IMR-90 (cell line): ENCODE data around the gene GPR139. TPM values are rescaled to one million over a fixed set of nuclear protein-coding genes. Genes with fewer than 3 reads are reported as not detected.

Experiments used
- ATAC-seq: fragments of 200-7000 bp; cut with Tn5 transposase; 2 replicates; pipeline ENCODE4 v1.9.1; 2020; ENCODE audit warnings: low read depth, mild to moderate bottlenecking, moderate library complexity
- BruUV-seq: library from RNA; stranded (reverse); fragments of 400-500 nt; replicated peaks from 2 replicates; lab custom pipeline; 2021; lab: Mats Ljungman, UMichigan
- CTCF ChIA-PET: fragments of 300-600 bp; formaldehyde crosslinking; extraction: SDS; loops from one replicate; lab custom pipeline; 2021; ENCODE audit warnings: antibody characterized with exemption; lab: Yijun Ruan, JAX
- POLR2A ChIA-PET: fragments of 300-600 bp; sonication (Branson Sonifier 250); formaldehyde crosslinking; loops from one replicate; lab custom pipeline; 2022; ENCODE audit warnings: antibody characterized with exemption; ENCODE audit not compliant: unreplicated experiment; lab: Charles Lee
- DNase-seq: peaks from one replicate; pipeline ENCODE4 v3.0.0; 2013
- H2AFZ ChIP-seq: replicated peaks from 2 replicates; pipeline ENCODE3; 2013; ENCODE audit warnings: low read length, mild to moderate bottlenecking; ENCODE audit not compliant: poor library complexity
- H2AK5ac ChIP-seq: 2 replicates; pipeline ENCODE4 v1.6.1; 2013; ENCODE audit warnings: low read depth, low read length, inconsistent platforms
- H2AK9ac ChIP-seq: replicated peaks from 2 replicates; pipeline ENCODE3; 2013; ENCODE audit warnings: mild to moderate bottlenecking, low read depth, low read length, moderate library complexity; ENCODE audit not compliant: poor library complexity
- H2BK120ac ChIP-seq: 2 replicates; pipeline ENCODE4 v1.6.1; 2013; ENCODE audit warnings: low read depth, low read length, inconsistent platforms
- H2BK15ac ChIP-seq: 3 replicates; pipeline ENCODE4 v1.6.1; 2013; ENCODE audit warnings: low read depth, low read length, inconsistent platforms
- H2BK20ac ChIP-seq: 2 replicates; pipeline ENCODE4 v1.6.1; 2013; ENCODE audit warnings: low read depth, mild to moderate bottlenecking, inconsistent platforms, low read length, moderate library complexity
- H2BK5ac ChIP-seq: 2 replicates; pipeline ENCODE4 v1.6.1; 2013; ENCODE audit warnings: mild to moderate bottlenecking, low read depth, low read length, inconsistent platforms; ENCODE audit not compliant: poor library complexity, severe bottlenecking
- H3K14ac ChIP-seq: replicated peaks from 2 replicates; pipeline ENCODE4 v1.6.1; 2013; ENCODE audit warnings: low read depth, low read length, inconsistent platforms
- H3K18ac ChIP-seq: 2 replicates; pipeline ENCODE4 v1.6.1; 2013; ENCODE audit warnings: low read depth, low read length, control low read depth
- H3K23ac ChIP-seq: 2 replicates; pipeline ENCODE4 v1.6.1; 2013; ENCODE audit warnings: low read depth, low read length, inconsistent platforms
- H3K27ac ChIP-seq: 2 replicates; pipeline ENCODE4 v1.5.1; 2013; ENCODE audit warnings: mild to moderate bottlenecking, control low read depth, low read length; ENCODE audit not compliant: insufficient read depth
- H3K27me3 ChIP-seq: 2 replicates; pipeline ENCODE4 v1.6.1; 2013; ENCODE audit warnings: low read length; ENCODE audit not compliant: control insufficient read depth, insufficient read depth
- H3K36me3 ChIP-seq: 2 replicates; pipeline ENCODE4 v1.6.1; 2013; ENCODE audit warnings: low read length, mixed read lengths; ENCODE audit not compliant: control insufficient read depth, insufficient read depth
- H3K4ac ChIP-seq: 2 replicates; pipeline ENCODE4 v1.6.1; 2013; ENCODE audit warnings: low read depth, low read length, inconsistent platforms
- H3K4me1 ChIP-seq: 2 replicates; pipeline ENCODE4 v1.6.1; 2013; ENCODE audit warnings: low read length, mixed read lengths; ENCODE audit not compliant: control insufficient read depth, insufficient read depth
- H3K4me2 ChIP-seq: 2 replicates; pipeline ENCODE4 v1.6.1; 2013; ENCODE audit warnings: low read depth, mild to moderate bottlenecking, control low read depth, low read length, moderate library complexity
- H3K4me3 ChIP-seq: 2 replicates; pipeline ENCODE4 v1.5.1; 2013; ENCODE audit warnings: low read depth, mild to moderate bottlenecking, control low read depth, low read length, moderate library complexity; ENCODE audit not compliant: insufficient read depth
- H3K56ac ChIP-seq: 2 replicates; pipeline ENCODE4 v1.6.1; 2013; ENCODE audit warnings: low read length, inconsistent platforms; ENCODE audit not compliant: insufficient read depth; ENCODE audit errors: extremely low read depth
- H3K79me1 ChIP-seq, 2 experiments: 2 replicates each; pipeline ENCODE4 v1.6.1; 2013; ENCODE audit warnings: low read length in 2 of 2, inconsistent platforms in 1 of 2, low read depth in 1 of 2
- H3K9ac ChIP-seq: 2 replicates; pipeline ENCODE4 v1.6.1; 2013; ENCODE audit warnings: low read depth, low read length, control low read depth
- H3K9me1 ChIP-seq: 2 replicates; pipeline ENCODE4 v1.6.1; 2013; ENCODE audit warnings: low read length, inconsistent platforms; ENCODE audit not compliant: insufficient read depth
- H3K9me3 ChIP-seq: 2 replicates; pipeline ENCODE4 v1.6.1; 2013; ENCODE audit warnings: low read length; ENCODE audit not compliant: control insufficient read depth, insufficient read depth
- H4K20me1 ChIP-seq: 2 replicates; pipeline ENCODE4 v1.6.1; 2013; ENCODE audit warnings: low read length, inconsistent platforms; ENCODE audit not compliant: insufficient read depth
- H4K5ac ChIP-seq: 2 replicates; pipeline ENCODE4 v1.6.1; 2013; ENCODE audit warnings: mild to moderate bottlenecking, low read depth, low read length, control low read depth
- H4K8ac ChIP-seq, 2 experiments: 2 replicates each; pipeline ENCODE4 v1.6.1; 2013; ENCODE audit warnings: low read depth in 2 of 2, low read length in 2 of 2, control low read depth in 1 of 2, inconsistent platforms in 1 of 2
- H4K91ac ChIP-seq: 2 replicates; pipeline ENCODE4 v1.6.1; 2013; ENCODE audit warnings: low read depth, low read length, inconsistent platforms; ENCODE audit not compliant: insufficient read depth
- BHLHE40 ChIP-seq: fragments of 150-350 bp; IDR thresholded peaks from 2 replicates; pipeline ENCODE4 v1.6.1; 2016; ENCODE audit warnings: mild to moderate bottlenecking, low read depth, low read length
- CEBPB ChIP-seq: IDR thresholded peaks from 2 replicates; pipeline ENCODE4 v1.6.1; 2012; ENCODE audit warnings: low read depth, low read length, improper control_type of control experiment
- CHD1 ChIP-seq: IDR thresholded peaks from 2 replicates; pipeline ENCODE4 v1.6.1; 2012; ENCODE audit warnings: low read depth, low read length, improper control_type of control experiment
- FOS ChIP-seq: fragments of 150-350 bp; IDR thresholded peaks from 2 replicates; pipeline ENCODE4 v1.6.1; 2016; ENCODE audit warnings: low read depth, low read length
- MAFK ChIP-seq: IDR thresholded peaks from 2 replicates; pipeline ENCODE4 v1.6.1; 2012; ENCODE audit warnings: low read depth, low read length, improper control_type of control experiment
- MAZ ChIP-seq: IDR thresholded peaks from 2 replicates; pipeline ENCODE4 v1.6.1; 2012; ENCODE audit warnings: low read depth, mild to moderate bottlenecking, low read length, improper control_type of control experiment, moderate library complexity, borderline replicate concordance
- MXI1 ChIP-seq: IDR thresholded peaks from 2 replicates; pipeline ENCODE4 v1.6.1; 2012; ENCODE audit warnings: low read depth, mild to moderate bottlenecking, low read length, moderate library complexity, borderline replicate concordance
- NFE2L2 ChIP-seq: fragments of 150-350 bp; IDR thresholded peaks from 2 replicates; pipeline ENCODE4 v1.6.1; 2016; ENCODE audit warnings: low read depth, mild to moderate bottlenecking, low read length
- POLR2A ChIP-seq: IDR thresholded peaks from 2 replicates; pipeline ENCODE4 v1.6.1; 2012; ENCODE audit warnings: mild to moderate bottlenecking, low read depth, low read length
- RAD21 ChIP-seq: IDR thresholded peaks from 2 replicates; pipeline ENCODE4 v1.6.1; 2012; ENCODE audit warnings: low read length, improper control_type of control experiment
- RCOR1 ChIP-seq: IDR thresholded peaks from 2 replicates; pipeline ENCODE4 v1.6.1; 2012; ENCODE audit warnings: mild to moderate bottlenecking, low read length, improper control_type of control experiment; ENCODE audit not compliant: insufficient replicate concordance
- RFX5 ChIP-seq: IDR thresholded peaks from 2 replicates; pipeline ENCODE4 v1.8.0; 2012; ENCODE audit warnings: low read depth, mild to moderate bottlenecking, low read length, moderate library complexity
- SMC3 ChIP-seq: fragments of 150-350 bp; IDR thresholded peaks from 2 replicates; pipeline ENCODE4 v1.6.1; 2016; ENCODE audit warnings: low read depth, mild to moderate bottlenecking, antibody characterized with exemption, low read length, moderate library complexity
- WGBS, 2 experiments: methylation state at CpG; one replicate each; pipeline versions ENCODE4 v1.1.5 to v1.1.7; 2013; ENCODE audit warnings: missing lambda C conversion rate in 2 of 2; ENCODE audit not compliant: insufficient read length in 1 of 2; ENCODE audit errors: extremely low coverage in 2 of 2; 5-methylcytosine and 5-hydroxymethylcytosine counted together
- dilution Hi-C: fragments of 300-500 bp; cut with HindIII; formaldehyde crosslinking; loops from one replicate; pipeline ENCODE4 v1.14.3; 2018; ENCODE audit warnings: low sequenced_read_pairs; ENCODE audit not compliant: unreplicated experiment
- in situ Hi-C: fragments of 300-500 bp; cut with MboI; formaldehyde crosslinking; loops from 3 replicates; pipeline ENCODE4 v1.14.3; 2019; ENCODE audit warnings: low sequenced_read_pairs, inconsistent platforms, mixed read lengths
- intact Hi-C: fragments of 100-400 bp; cut with micrococcal nuclease; formaldehyde crosslinking; loops from 2 replicates; pipeline ENCODE4 v1.10.0; 2022
- polyA plus RNA-seq, 3 experiments: library from polyadenylated mRNA; depleted of rRNA; stranded (reverse); fragments of >200 nt; gene quantifications; 2 replicates each; pipeline ENCODE4 v1.2.3, GENCODE V29; 2012; ENCODE audit warnings: low replicate concordance in 1 of 3
- total RNA-seq: library from RNA; depleted of rRNA; stranded (reverse); fragments of >200 nt; gene quantifications from 2 replicates; pipeline ENCODE4 v1.2.3, GENCODE V29; 2012
- TF ChIP-seq, protein P1 (sequence below): fragments of 150-350 bp; IDR thresholded peaks from 2 replicates; pipeline ENCODE4 v1.6.1; 2017; ENCODE audit warnings: mild to moderate bottlenecking, antibody characterized with exemption, low read length, low read depth

Gene GPR139
- total and polyA plus RNA-seq, 2 of the 4 experiments (the other 2 are of a cell fraction) = not detected

DNA sequence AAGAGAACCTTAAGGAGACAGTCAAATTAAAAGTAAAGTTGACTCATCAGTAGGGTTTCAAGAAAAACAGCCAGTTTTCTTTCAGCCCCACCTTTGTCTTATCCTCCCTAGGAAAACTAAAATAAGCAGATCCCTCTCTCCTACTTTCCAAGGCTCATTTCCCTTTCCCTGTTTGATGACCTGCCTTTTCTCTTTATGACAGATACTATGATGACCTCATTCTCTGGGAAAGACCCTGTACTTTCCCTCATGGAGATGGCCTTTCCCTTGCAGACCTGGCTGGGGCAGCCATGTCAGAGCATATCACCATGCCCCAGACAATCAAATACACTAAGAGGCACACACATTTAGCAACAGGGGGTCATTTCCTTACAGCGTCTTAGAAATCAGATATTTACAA lies 53.6 kb downstream of the GPR139 start:
- Histone ChIP-seq H3K79me1 (no peaks in the 10 kb centered on the region), H3K9ac (no peak overlapping the region), H3K27ac (no peak overlapping the region), H3K36me3 (no peaks in the 10 kb centered on the region), H3K27me3 (no peaks in the 10 kb centered on the region), H4K91ac (no peak overlapping the region), H3K4me2 (no peak overlapping the region), H4K5ac (no peak overlapping the region), H2BK5ac (no peak overlapping the region), H4K8ac (no peak overlapping the region), H2AFZ (no peak overlapping the region), H2BK120ac (no peak overlapping the region), H3K9me3 (no peaks in the 10 kb centered on the region), H3K4ac (no peak overlapping the region), H4K20me1 (no peaks in the 10 kb centered on the region), H2AK5ac (no peak overlapping the region), H3K56ac (no peak overlapping the region), H3K4me1 (no peaks in the 10 kb centered on the region), H3K18ac (no peak overlapping the region), H2AK9ac (no peak overlapping the region), H3K23ac (no peak overlapping the region), H3K4me3 (no peak overlapping the region), H2BK15ac (no peak overlapping the region), H3K9me1 (no peaks in the 10 kb centered on the region), H3K14ac (no peak overlapping the region), H2BK20ac (no peak overlapping the region)
- no CpG with 5 or more reads among the region's 1 CpG for WGBS, 2 experiments
- no peak for TF ChIP-seq SMC3
- no peak for TF ChIP-seq CEBPB
- no peak for TF ChIP-seq NFE2L2
- no peak for TF ChIP-seq RCOR1
- TF ChIP-seq, protein P1, sequence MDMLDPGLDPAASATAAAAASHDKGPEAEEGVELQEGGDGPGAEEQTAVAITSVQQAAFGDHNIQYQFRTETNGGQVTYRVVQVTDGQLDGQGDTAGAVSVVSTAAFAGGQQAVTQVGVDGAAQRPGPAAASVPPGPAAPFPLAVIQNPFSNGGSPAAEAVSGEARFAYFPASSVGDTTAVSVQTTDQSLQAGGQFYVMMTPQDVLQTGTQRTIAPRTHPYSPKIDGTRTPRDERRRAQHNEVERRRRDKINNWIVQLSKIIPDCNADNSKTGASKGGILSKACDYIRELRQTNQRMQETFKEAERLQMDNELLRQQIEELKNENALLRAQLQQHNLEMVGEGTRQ = no peak
- no peak for TF ChIP-seq CHD1
- TF ChIP-seq RAD21 = no peak
- no peak for TF ChIP-seq BHLHE40
- no peak for TF ChIP-seq POLR2A
- TF ChIP-seq MAFK = no peak
- TF ChIP-seq MXI1 = no peak
- no peak for TF ChIP-seq RFX5
- no peak for TF ChIP-seq FOS
- no peak for TF ChIP-seq MAZ
- BruUV-seq = no TSS peak
- intact Hi-C loops (no loop called here), in situ Hi-C loops (no loop called here), dilution Hi-C loops (no loop called here)
- POLR2A ChIA-PET = no interaction called here
- CTCF ChIA-PET = no interaction called here
- DNase-seq (no peak), ATAC-seq (no peak)
